H9 (cell line): Measurements from ENCODE around the gene LCTL. TPM values are rescaled to one million over a fixed set of nuclear protein-coding genes. Genes with fewer than 3 reads are reported as not detected.

Experiments used
- DNase-seq: peaks from one replicate; pipeline ENCODE4 v3.0.0-alpha.2; 2017
- H2AFZ ChIP-seq: one replicate; pipeline ENCODE4 v1.6.1; 2013; ENCODE audit warnings: mild to moderate bottlenecking, low read length, control low read depth, moderate library complexity
- H2AK5ac ChIP-seq: 2 replicates; pipeline ENCODE4 v1.6.1; 2013; ENCODE audit warnings: low read length, control low read depth, mixed read lengths; ENCODE audit not compliant: insufficient read length
- H2BK120ac ChIP-seq: one replicate; pipeline ENCODE4 v1.6.1; 2013; ENCODE audit warnings: low read depth, mild to moderate bottlenecking, low read length, control low read depth, inconsistent platforms; ENCODE audit not compliant: poor library complexity, severe bottlenecking
- H2BK12ac ChIP-seq: 2 replicates; pipeline ENCODE4 v1.6.1; 2013; ENCODE audit warnings: low read length, control low read depth, mixed read lengths, low read depth; ENCODE audit not compliant: insufficient read length
- H2BK15ac ChIP-seq: 2 replicates; pipeline ENCODE4 v1.6.1; 2013; ENCODE audit warnings: low read depth, low read length, control low read depth
- H2BK20ac ChIP-seq: one replicate; pipeline ENCODE4 v1.6.1; 2013; ENCODE audit warnings: low read depth, mild to moderate bottlenecking, low read length, control low read depth, inconsistent platforms; ENCODE audit not compliant: poor library complexity, severe bottlenecking
- H2BK5ac ChIP-seq: 2 replicates; pipeline ENCODE4 v1.6.1; 2013; ENCODE audit warnings: low read length, control low read depth, mixed read lengths; ENCODE audit not compliant: insufficient read length
- H3K14ac ChIP-seq: 2 replicates; pipeline ENCODE4 v1.6.1; 2013; ENCODE audit warnings: low read length, control low read depth; ENCODE audit not compliant: insufficient read depth
- H3K18ac ChIP-seq: 2 replicates; pipeline ENCODE4 v1.6.1; 2013; ENCODE audit warnings: low read depth, mild to moderate bottlenecking, mixed read lengths, low read length, control low read depth; ENCODE audit not compliant: insufficient read length
- H3K23ac ChIP-seq: 2 replicates; pipeline ENCODE4 v1.6.1; 2013; ENCODE audit warnings: low read length, control low read depth, mixed read lengths, low read depth; ENCODE audit not compliant: insufficient read length
- H3K23me2 ChIP-seq: 2 replicates; pipeline ENCODE4 v1.6.1; 2013; ENCODE audit warnings: low read depth, mild to moderate bottlenecking, mixed read lengths, low read length, control low read depth; ENCODE audit not compliant: insufficient read length, poor library complexity, severe bottlenecking
- H3K27ac ChIP-seq: 2 replicates; pipeline ENCODE4 v1.5.1; 2013; ENCODE audit warnings: low read length, control low read depth, mixed read lengths, low read depth; ENCODE audit not compliant: insufficient read length
- H3K27me3 ChIP-seq: 2 replicates; pipeline ENCODE4 v1.6.1; 2013; ENCODE audit warnings: low read length, control low read depth, inconsistent platforms; ENCODE audit not compliant: insufficient read depth
- H3K4ac ChIP-seq: 2 replicates; pipeline ENCODE4 v1.6.1; 2013; ENCODE audit warnings: low read depth, mild to moderate bottlenecking, control low read depth, inconsistent platforms, low read length, moderate library complexity
- H3K4me1 ChIP-seq: 2 replicates; pipeline ENCODE4 v1.6.1; 2013; ENCODE audit warnings: low read length, control low read depth, inconsistent platforms; ENCODE audit not compliant: insufficient read depth
- H3K4me2 ChIP-seq: 2 replicates; pipeline ENCODE4 v1.6.1; 2013; ENCODE audit warnings: low read length, control low read depth, mixed read lengths; ENCODE audit not compliant: insufficient read length, insufficient read depth
- H3K56ac ChIP-seq: 2 replicates; pipeline ENCODE4 v1.6.1; 2013; ENCODE audit warnings: low read depth, mild to moderate bottlenecking, mixed read lengths, low read length, control low read depth; ENCODE audit not compliant: insufficient read length
- H3K79me1 ChIP-seq: 2 replicates; pipeline ENCODE4 v1.6.1; 2013; ENCODE audit warnings: low read depth, mild to moderate bottlenecking, moderate library complexity, low read length, control low read depth, inconsistent platforms; ENCODE audit not compliant: insufficient read depth, poor library complexity, severe bottlenecking
- H3K79me2 ChIP-seq: 2 replicates; pipeline ENCODE4 v1.6.1; 2013; ENCODE audit warnings: low read length, control low read depth, inconsistent platforms; ENCODE audit not compliant: insufficient read depth
- H3K9ac ChIP-seq: 2 replicates; pipeline ENCODE4 v1.6.1; 2013; ENCODE audit warnings: low read length, control low read depth, mixed read lengths; ENCODE audit not compliant: insufficient read length; ENCODE audit errors: extremely low read depth
- H3K9me3 ChIP-seq: one replicate; pipeline ENCODE4 v1.6.1; 2013; ENCODE audit warnings: low read depth, low read length, inconsistent platforms; ENCODE audit not compliant: control insufficient read depth
- H3T11ph ChIP-seq: one replicate; pipeline ENCODE4 v1.6.1; 2013; ENCODE audit warnings: mild to moderate bottlenecking, low read length, control low read depth, inconsistent platforms
- H4K20me1 ChIP-seq: one replicate; pipeline ENCODE4 v1.6.1; 2013; ENCODE audit not compliant: control insufficient read depth, insufficient read length, insufficient read depth
- H4K5ac ChIP-seq: 2 replicates; pipeline ENCODE4 v1.6.1; 2013; ENCODE audit warnings: low read depth, mild to moderate bottlenecking, mixed read lengths, low read length, control low read depth; ENCODE audit not compliant: insufficient read length
- H4K8ac ChIP-seq: replicated peaks from 2 replicates; pipeline ENCODE4 v1.6.1; 2013; ENCODE audit warnings: low read length, control low read depth, mixed read lengths, low read depth; ENCODE audit not compliant: insufficient read length
- H4K91ac ChIP-seq: 2 replicates; pipeline ENCODE4 v1.6.1; 2013; ENCODE audit warnings: low read depth, mild to moderate bottlenecking, moderate library complexity, mixed read lengths, low read length, control low read depth; ENCODE audit not compliant: insufficient read length
- H3K27ac Mint-ChIP-seq, 3 experiments: 2 replicates in 2 of 3; 3 replicates in 1 of 3; pipeline ENCODE4 v1.8.0; 2020 to 2021; ENCODE audit warnings: mixed read lengths in 3 of 3, mild to moderate bottlenecking in 1 of 3, moderate library complexity in 1 of 3
- H3K27me3 Mint-ChIP-seq: 2 replicates; pipeline ENCODE4 v1.8.0; 2021; ENCODE audit warnings: low read depth, mild to moderate bottlenecking, moderate library complexity, mixed read lengths
- H3K36me3 Mint-ChIP-seq, 3 experiments: 2 replicates in 2 of 3; 3 replicates in 1 of 3; pipeline ENCODE4 v1.8.0; 2020 to 2021; ENCODE audit warnings: low read depth in 3 of 3, mixed read lengths in 3 of 3; ENCODE audit not compliant: insufficient read depth in 1 of 3
- H3K4me1 Mint-ChIP-seq, 2 experiments: 2 replicates each; pipeline ENCODE4 v1.8.0; 2020; ENCODE audit warnings: mixed read lengths in 2 of 2
- H3K4me3 Mint-ChIP-seq, 2 experiments: 2 replicates in 1 of 2; 3 replicates in 1 of 2; pipeline ENCODE4 v1.8.0; 2020 to 2021; ENCODE audit warnings: mild to moderate bottlenecking in 2 of 2, mixed read lengths in 2 of 2, moderate library complexity in 1 of 2
- H3K9me3 Mint-ChIP-seq, 2 experiments: 2 replicates in 1 of 2; 3 replicates in 1 of 2; pipeline ENCODE4 v1.8.0; 2020; ENCODE audit warnings: mild to moderate bottlenecking in 2 of 2, mixed read lengths in 2 of 2, moderate library complexity in 1 of 2
- CTCF ChIP-seq: fragments of 200-600 bp; sonication (generic); conservative IDR thresholded peaks from 3 replicates; pipeline ENCODE4 v1.8.0; 2021; ENCODE audit warnings: antibody characterized with exemption, mild to moderate bottlenecking
- total RNA-seq: library from RNA; stranded (reverse); gene quantifications from 2 replicates; pipeline ENCODE4 v1.2.1, GENCODE V29; 2021

The LCTL gene
- total RNA-seq, 1 experiment from 2014 or later, result 2.3 TPM

GRCh38 chr15:66587020-66587419 is 21.2 kb upstream of the LCTL start:
- Histone ChIP-seq H3K4me2 (no peak overlapping the region), H4K20me1 (peaks cover 2% of the 10 kb centered on the region), H3K23ac (no peak overlapping the region), H2AK5ac (no peak overlapping the region), H3T11ph (no peak overlapping the region), H3K4me1 (no peaks in the 10 kb centered on the region), H3K27ac (no peak overlapping the region), H2BK120ac (no peak overlapping the region), H4K5ac (no peak overlapping the region), H3K23me2 (no peaks in the 10 kb centered on the region), H2BK20ac (no peak overlapping the region), H3K18ac (no peak overlapping the region), H3K9me3 (no peaks in the 10 kb centered on the region), H3K9ac (no peak overlapping the region), H2BK5ac (no peak overlapping the region), H4K8ac (no peak overlapping the region), H3K27me3 (no peaks in the 10 kb centered on the region), H2BK15ac (no peak overlapping the region), H2AFZ (no peak overlapping the region), H3K56ac (no peak overlapping the region), H3K79me1 (no peaks in the 10 kb centered on the region), H3K79me2 (no peaks in the 10 kb centered on the region), H3K14ac (no peak overlapping the region), H2BK12ac (no peak overlapping the region), H3K4ac (no peak overlapping the region), H4K91ac (no peak overlapping the region)
- H3K9me3 Mint-ChIP-seq, result no peaks in the 10 kb centered on the region
- TF ChIP-seq CTCF, result no peak
- H3K4me1 Mint-ChIP-seq, result peaks cover 13 to 22% of the 10 kb centered on the region in 2 experiments
- no peak overlapping the region for H3K27ac Mint-ChIP-seq
- H3K4me3 Mint-ChIP-seq, result no peak overlapping the region
- H3K36me3 Mint-ChIP-seq, result no peaks in the 10 kb centered on the region
- DNase-seq, result no peak
- no peaks in the 10 kb centered on the region; the same call in 1 of the 2 replicates for H3K27me3 Mint-ChIP-seq
